Measurements from ENCODE around the gene CCDC183.

GRCh38 chr9:136829412-136829811 lies 33.3 kb downstream of the CCDC183 start:
- TF ChIP-seq CTCF (IDR thresholded peaks at IDR 0.05; ENCODE audit: low read depth, low read length, missing input control) (no peak), ATF3 (IDR thresholded peaks at IDR 0.05) (no peak), RAD21 (IDR thresholded peaks at IDR 0.05) (no peak), FOXA1 (IDR thresholded peaks at IDR 0.05) (no peak), REST (IDR thresholded peaks at IDR 0.05) (no peak), RXRA (IDR thresholded peaks at IDR 0.05) (no peak), YY1 (IDR thresholded peaks at IDR 0.05) (no peak), HNF4G (IDR thresholded peaks at IDR 0.05) (no peak), EGR1 (IDR thresholded peaks at IDR 0.05; ENCODE audit: low read depth in 2 of 2) (no peak), MAX (IDR thresholded peaks at IDR 0.05) (no peak), GABPA (IDR thresholded peaks at IDR 0.05 in 1 of 2, conservative IDR thresholded peaks at IDR 0.05 in 1 of 2) (no peak), SP1 (IDR thresholded peaks at IDR 0.05) (no peak)
